Brain microvascular endothelial cell (primary cell): Measurements from ENCODE around the gene KLHDC2.
A peak's percentile ranks its signal among the peaks of the same experiment; 100 is the strongest.
"Not testable (repeated sequence)": the region's sequence is repeated elsewhere in the genome, so short reads cannot be mapped to it uniquely, and the experiment has no call there.

Experiments
- DNase-seq: peaks from one replicate; pipeline ENCODE4 v3.0.0-alpha.2; 2020
- H3K27ac ChIP-seq: fragments of 250-450 bp; sonication (Bioruptor Pico); 2 replicates; pipeline ENCODE4 v1.5.1; 2020; ENCODE audit warnings: mild to moderate bottlenecking, moderate library complexity
- H3K27me3 ChIP-seq: fragments of 250-450 bp; sonication (Bioruptor Pico); replicated peaks from 2 replicates; pipeline ENCODE4 v1.5.1; 2020; ENCODE audit warnings: mild to moderate bottlenecking
- H3K36me3 ChIP-seq: fragments of 250-450 bp; sonication (Bioruptor Pico); replicated peaks from 2 replicates; pipeline ENCODE4 v1.5.1; 2020; ENCODE audit warnings: mild to moderate bottlenecking
- H3K4me3 ChIP-seq: 2 replicates; pipeline ENCODE4 v1.5.1; 2011; ENCODE audit warnings: low read depth, mild to moderate bottlenecking, control low read depth, low read length, moderate library complexity
- CTCF ChIP-seq: IDR thresholded peaks from 2 replicates; pipeline ENCODE4 v1.5.1; 2011; ENCODE audit warnings: low read depth, mild to moderate bottlenecking, moderate library complexity, low read length, control low read depth, inconsistent platforms; ENCODE audit errors: missing control alignments
- in situ Hi-C: cut with HindIII; loops from 2 replicates; pipeline ENCODE4 v1.10.0; 2017; ENCODE audit warnings: low sequenced_read_pairs, low pct_ligation_motif_present

Gene KLHDC2

GRCh38 chr14:49745191-49745590 lies 22.8 kb upstream of the KLHDC2 start:
- Histone ChIP-seq H3K27ac (no peak overlapping the region), H3K4me3 (no peak overlapping the region), H3K36me3 (no peaks in the 10 kb centered on the region), H3K27me3 (no peaks in the 10 kb centered on the region)
- DNase-seq = no peak
- no peak for TF ChIP-seq CTCF
- in situ Hi-C loops = no loop called here

- H3K27ac ChIP-seq, in situ Hi-C loops, H3K36me3 ChIP-seq, DNase-seq, H3K4me3 ChIP-seq, H3K27me3 ChIP-seq: not testable (repeated sequence)
Measured at GRCh38 chr14:49746476-49746875, 21.5 kb upstream of the KLHDC2 start.

GRCh38 chr14:49754570-49755097 lies 13.3 kb upstream of the KLHDC2 start:
- Histone ChIP-seq H3K27ac (no peak overlapping the region), H3K36me3 (no peaks in the 10 kb centered on the region), H3K27me3 (no peaks in the 10 kb centered on the region), H3K4me3 (no peak overlapping the region)
- no peak for DNase-seq
- in situ Hi-C loops = no loop called here
- TF ChIP-seq CTCF = no peak

GRCh38 chr14:49755378-49755777 lies 12.6 kb upstream of the KLHDC2 start:
- H3K36me3 ChIP-seq = no peaks in the 10 kb centered on the region
- no peak overlapping the region for H3K27ac ChIP-seq
- no peak overlapping the region for H3K4me3 ChIP-seq
- in situ Hi-C loops = no loop called here
- no peak for TF ChIP-seq CTCF
- no peak for DNase-seq
- no peaks in the 10 kb centered on the region for H3K27me3 ChIP-seq

GRCh38 chr14:49761839-49762551 lies 6.0 kb upstream of the KLHDC2 start:
- Histone ChIP-seq H3K36me3 (no peaks in the 10 kb centered on the region), H3K4me3 (no peak overlapping the region), H3K27ac (no peak overlapping the region), H3K27me3 (no peaks in the 10 kb centered on the region)
- DNase-seq = no peak
- in situ Hi-C loops = no loop called here
- no peak for TF ChIP-seq CTCF

GRCh38 chr14:49766839-49767238 lies 1.1 kb upstream of the KLHDC2 start:
- no peak for DNase-seq
- in situ Hi-C loops = no loop called here
- no peaks in the 10 kb centered on the region for H3K27me3 ChIP-seq
- TF ChIP-seq CTCF = no peak
- H3K4me3 ChIP-seq = peak overlapping the region; percentile 96
- peak overlapping the region; percentile 95 for H3K27ac ChIP-seq
- H3K36me3 ChIP-seq = no peaks in the 10 kb centered on the region
